Gastrocnemius medialis (tissue), 4 donors: Measurements from ENCODE around the gene KMT2A.

Experiments
- CTCF ChIP-seq, 5 experiments: fragments of 450-650 bp in 3 of 5; fragments of 200-600 bp in 2 of 5; sonication (generic) in 2 of 5; IDR thresholded peaks in 4 of 5; conservative IDR thresholded peaks in 1 of 5; 1 replicate in 4 of 5; 2 replicates in 1 of 5; pipeline ENCODE4 v1.5.1; 2016 to 2019; ENCODE audit warnings: antibody characterized with exemption in 5 of 5, mild to moderate bottlenecking in 3 of 5, moderate library complexity in 3 of 5
- POLR2A ChIP-seq, 2 donors: fragments of 450-650 bp; IDR thresholded peaks; one replicate each; pipeline ENCODE4 v1.6.1; 2017; ENCODE audit warnings: antibody characterized with exemption in 2 of 2, mild to moderate bottlenecking in 2 of 2, moderate library complexity in 2 of 2

GRCh38 chr11:118435290-118435892, 901 bp upstream of the KMT2A start:
- no peak for TF ChIP-seq CTCF (IDR thresholded peaks at IDR 0.05 in 4 of 5, conservative IDR thresholded peaks at IDR 0.05 in 1 of 5)
- TF ChIP-seq POLR2A (IDR thresholded peaks at IDR 0.05) = no peak
